Rectal smooth muscle tissue (tissue), 1 donor: Measurements from ENCODE around the gene IGHMBP2.
"Not testable (repeated sequence)": the region's sequence is repeated elsewhere in the genome, so short reads cannot be mapped to it uniquely, and the experiment has no call there.

ENCODE experiments used
- H3K27ac ChIP-seq: one replicate; pipeline ENCODE4 v1.7.0; 2013; ENCODE audit warnings: low read depth, low read length, inconsistent platforms
- H3K27me3 ChIP-seq: one replicate; pipeline ENCODE4 v1.7.0; 2013; ENCODE audit warnings: low read length; ENCODE audit not compliant: control insufficient read depth, insufficient read depth
- H3K36me3 ChIP-seq: one replicate; pipeline ENCODE4 v1.7.0; 2013; ENCODE audit warnings: low read length; ENCODE audit not compliant: control insufficient read depth, insufficient read depth
- H3K4me1 ChIP-seq: one replicate; pipeline ENCODE4 v1.7.0; 2013; ENCODE audit warnings: low read length; ENCODE audit not compliant: control insufficient read depth, insufficient read depth
- H3K4me3 ChIP-seq: one replicate; pipeline ENCODE4 v1.7.0; 2013; ENCODE audit warnings: low read length
- H3K9ac ChIP-seq: one replicate; pipeline ENCODE4 v1.7.0; 2013; ENCODE audit warnings: low read length

IGHMBP2 gene

DNA sequence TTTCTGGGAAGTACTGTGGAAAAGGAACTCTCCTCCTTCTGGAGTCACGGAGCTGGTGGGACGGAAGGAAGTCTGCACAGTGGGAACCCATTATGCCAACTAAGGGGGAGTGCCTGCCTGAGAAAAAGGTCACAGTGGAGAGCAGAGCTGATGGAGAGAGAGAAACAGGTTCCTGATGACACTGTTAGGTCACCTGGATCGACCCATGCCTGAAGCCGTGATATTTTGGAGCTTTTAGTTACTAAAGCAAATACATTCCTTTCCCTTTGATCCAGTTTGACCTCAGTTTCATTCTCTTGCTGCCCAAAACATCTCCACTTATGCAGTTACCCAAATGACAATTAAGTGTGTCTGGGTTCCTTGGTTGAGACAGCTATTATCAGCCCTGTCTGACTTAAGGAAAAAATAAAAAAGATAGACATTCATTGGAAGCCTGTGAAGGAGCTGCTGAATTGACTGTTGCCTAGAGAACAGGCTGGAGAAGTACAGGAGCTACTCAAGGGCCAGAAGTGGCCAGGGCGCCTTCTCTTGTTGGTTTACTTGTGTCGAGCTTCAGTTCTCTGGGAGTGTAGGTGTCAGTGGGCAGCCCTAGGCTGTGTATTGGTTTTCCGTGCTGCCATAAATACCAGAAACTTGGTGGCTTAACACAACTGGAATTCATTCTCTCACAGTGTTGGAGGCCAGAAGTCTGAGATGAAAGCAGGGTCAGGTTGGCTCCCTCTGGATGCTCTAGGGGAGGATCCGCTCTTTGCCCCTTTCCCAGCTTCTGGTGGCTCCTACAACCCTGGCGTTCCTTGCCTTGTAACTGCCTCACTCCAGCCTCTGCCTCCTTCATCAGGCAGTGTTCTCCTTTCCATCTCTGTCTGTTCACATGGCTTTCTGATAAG, 63.4 kb downstream of the IGHMBP2 start:
- Histone ChIP-seq H3K27ac (no peak overlapping the region), H3K36me3 (no peaks in the 10 kb centered on the region), H3K9ac (no peak overlapping the region), H3K4me1 (no peaks in the 10 kb centered on the region), H3K4me3 (no peak overlapping the region), H3K27me3 (no peaks in the 10 kb centered on the region)

DNA sequence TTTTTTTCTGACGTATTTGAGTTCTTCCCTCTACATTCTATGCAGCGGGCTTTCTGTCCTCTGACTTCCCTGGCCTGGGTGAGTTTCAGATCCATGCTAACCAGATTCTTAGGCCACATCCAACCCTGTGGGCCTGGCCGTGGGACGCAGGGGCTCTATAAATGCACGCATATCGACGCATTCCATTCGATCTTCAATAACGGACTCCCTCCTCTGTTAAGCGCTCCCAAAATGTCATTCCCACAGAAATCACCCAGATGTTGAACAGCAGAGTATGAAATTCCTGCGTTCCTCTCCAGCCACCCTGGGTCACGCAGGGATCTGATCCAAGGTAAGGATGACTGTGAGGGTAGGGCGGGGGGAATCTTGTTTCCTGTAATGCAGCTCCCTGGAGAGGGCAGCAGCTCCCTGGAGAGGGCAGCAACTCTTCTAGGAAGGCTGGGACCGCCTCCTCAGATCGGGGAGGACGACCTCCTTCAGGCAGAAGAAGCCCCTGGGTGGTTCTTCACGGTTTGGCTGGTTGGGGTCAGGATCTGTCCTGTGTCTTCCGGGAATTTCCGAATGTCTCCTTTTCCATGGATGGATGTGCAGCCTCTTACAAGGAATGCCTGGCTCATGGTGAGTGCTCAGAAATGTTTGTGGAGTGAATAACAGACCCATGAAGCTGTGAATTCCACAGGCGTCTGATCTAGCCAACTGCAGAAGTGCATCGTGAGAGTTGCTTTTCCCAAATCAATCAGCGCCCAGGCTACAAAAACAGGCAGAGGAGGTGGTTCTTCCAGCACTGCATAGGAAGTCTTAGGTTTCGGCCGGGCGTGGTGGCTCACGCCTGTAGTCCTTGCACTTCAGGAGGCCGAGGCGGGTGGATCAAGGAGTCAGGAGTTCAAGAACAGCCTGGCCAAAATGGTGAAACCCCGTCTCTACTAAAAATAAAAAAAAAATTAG, 64.9 kb downstream of the IGHMBP2 start:
- Histone ChIP-seq H3K36me3 (no peaks in the 10 kb centered on the region), H3K9ac (no peak overlapping the region), H3K4me1 (peaks cover 5% of the 10 kb centered on the region), H3K27me3 (no peaks in the 10 kb centered on the region), H3K27ac (peak overlapping the region; percentile 18), H3K4me3 (no peak overlapping the region)

DNA sequence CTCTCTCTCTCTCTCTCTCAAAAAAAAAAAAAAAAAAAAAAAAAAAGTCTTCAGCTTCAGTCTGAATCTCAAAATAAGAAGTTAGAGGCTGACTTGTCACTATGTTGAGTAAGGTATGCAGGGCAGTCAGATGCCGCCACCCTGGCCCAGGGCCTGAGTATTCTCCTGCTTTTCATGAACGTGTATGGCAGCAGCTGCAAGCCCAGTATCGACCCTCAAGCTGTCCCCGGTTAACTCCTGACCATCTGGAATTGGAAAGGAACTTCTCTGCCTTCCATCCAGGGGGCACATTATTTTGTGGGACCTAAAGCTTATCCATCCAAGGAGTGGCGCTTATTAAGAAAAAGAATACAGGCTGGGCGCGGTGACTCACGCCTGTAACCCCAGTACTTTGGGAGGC, 65.7 kb downstream of the IGHMBP2 start:
- Histone ChIP-seq H3K4me3 (no peak overlapping the region), H3K9ac (no peak overlapping the region), H3K36me3 (no peaks in the 10 kb centered on the region), H3K27ac (no peak overlapping the region), H3K4me1 (peaks cover 7% of the 10 kb centered on the region), H3K27me3 (no peaks in the 10 kb centered on the region)

DNA sequence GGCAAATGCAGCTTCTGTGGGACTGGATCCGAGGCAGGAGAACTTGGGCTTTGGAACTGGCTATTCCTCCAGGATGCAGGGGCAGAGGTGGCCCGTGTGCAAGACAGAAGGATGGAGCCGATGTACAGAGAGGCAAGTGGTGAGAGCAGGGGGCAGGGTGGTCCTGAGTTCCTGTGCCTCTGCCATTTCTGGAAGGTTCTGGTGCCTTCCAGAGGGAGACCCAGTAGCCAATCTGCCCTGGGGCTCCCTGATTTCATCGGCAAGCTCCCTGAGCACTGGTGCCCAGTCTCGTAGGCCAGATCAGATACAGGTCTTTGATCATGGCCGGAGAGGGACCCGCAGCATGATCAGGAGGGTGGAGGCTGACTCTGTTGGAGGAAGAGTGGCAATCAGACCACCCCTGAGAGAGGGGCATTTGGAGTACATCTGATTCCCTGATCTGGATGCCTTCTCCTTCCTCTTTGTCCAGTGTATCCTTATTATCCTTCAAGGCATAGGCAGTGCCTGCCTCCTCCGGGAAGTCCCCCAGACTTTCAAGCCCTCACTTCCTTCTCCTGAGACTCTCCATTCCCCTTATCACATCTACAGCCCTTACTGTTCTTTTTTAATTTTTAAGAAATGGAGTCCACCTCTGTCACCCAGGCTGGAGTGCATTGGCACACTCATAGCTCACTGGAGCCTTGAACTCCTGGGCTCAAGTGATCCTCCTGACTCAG, 67.4 kb downstream of the IGHMBP2 start:
- H3K4me1 ChIP-seq = peaks cover 7% of the 10 kb centered on the region
- H3K27ac ChIP-seq = no peak overlapping the region
- no peaks in the 10 kb centered on the region for H3K27me3 ChIP-seq
- H3K4me3 ChIP-seq = no peak overlapping the region
- H3K9ac ChIP-seq = no peak overlapping the region
- no peaks in the 10 kb centered on the region for H3K36me3 ChIP-seq

DNA sequence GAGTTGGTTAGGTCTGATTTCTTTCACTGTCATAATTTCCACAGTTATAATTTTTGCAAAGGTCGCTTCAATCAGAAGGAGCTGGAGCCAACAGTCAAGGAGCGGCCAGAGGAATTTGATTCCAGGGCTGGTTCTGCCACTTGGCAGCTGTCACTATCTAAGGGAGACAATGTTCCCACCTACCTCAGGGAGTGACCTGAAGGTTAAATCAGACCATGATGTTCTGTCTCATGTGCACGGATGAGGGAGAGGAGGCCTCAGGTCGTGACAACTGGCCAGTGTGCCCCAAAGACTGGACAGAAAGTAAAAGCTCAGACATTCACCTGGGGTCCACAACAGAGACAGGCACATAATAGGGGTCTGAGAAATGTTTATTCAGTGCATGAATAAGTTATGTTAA, 69.5 kb downstream of the IGHMBP2 start:
- Histone ChIP-seq H3K4me1 (peaks cover 7% of the 10 kb centered on the region), H3K36me3 (no peaks in the 10 kb centered on the region), H3K4me3 (no peak overlapping the region), H3K27me3 (no peaks in the 10 kb centered on the region), H3K27ac (no peak overlapping the region), H3K9ac (no peak overlapping the region)

DNA sequence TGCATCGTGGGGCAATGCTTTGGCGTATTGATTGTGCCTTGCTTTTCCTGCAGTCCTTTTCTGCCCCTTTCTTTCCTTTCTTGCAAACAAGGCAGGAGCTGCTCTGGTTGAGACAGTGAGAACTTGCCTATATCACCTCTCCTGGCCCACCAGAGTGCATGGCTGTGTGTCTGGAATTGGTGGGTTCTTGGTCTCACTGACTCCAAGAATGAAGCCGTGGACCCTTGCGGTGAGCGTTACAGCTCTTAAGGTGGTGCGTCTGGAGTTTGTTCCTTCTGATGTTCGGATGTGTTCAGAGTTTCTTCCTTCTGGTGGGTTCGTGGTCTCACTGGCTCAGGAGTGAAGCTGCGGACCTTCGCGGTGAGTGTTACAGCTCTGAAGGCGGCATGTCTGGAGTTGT, 70.0 kb downstream of the IGHMBP2 start:
- not testable (repeated sequence) for H3K27me3 ChIP-seq, H3K4me3 ChIP-seq, H3K36me3 ChIP-seq, H3K4me1 ChIP-seq, H3K9ac ChIP-seq, H3K27ac ChIP-seq

DNA sequence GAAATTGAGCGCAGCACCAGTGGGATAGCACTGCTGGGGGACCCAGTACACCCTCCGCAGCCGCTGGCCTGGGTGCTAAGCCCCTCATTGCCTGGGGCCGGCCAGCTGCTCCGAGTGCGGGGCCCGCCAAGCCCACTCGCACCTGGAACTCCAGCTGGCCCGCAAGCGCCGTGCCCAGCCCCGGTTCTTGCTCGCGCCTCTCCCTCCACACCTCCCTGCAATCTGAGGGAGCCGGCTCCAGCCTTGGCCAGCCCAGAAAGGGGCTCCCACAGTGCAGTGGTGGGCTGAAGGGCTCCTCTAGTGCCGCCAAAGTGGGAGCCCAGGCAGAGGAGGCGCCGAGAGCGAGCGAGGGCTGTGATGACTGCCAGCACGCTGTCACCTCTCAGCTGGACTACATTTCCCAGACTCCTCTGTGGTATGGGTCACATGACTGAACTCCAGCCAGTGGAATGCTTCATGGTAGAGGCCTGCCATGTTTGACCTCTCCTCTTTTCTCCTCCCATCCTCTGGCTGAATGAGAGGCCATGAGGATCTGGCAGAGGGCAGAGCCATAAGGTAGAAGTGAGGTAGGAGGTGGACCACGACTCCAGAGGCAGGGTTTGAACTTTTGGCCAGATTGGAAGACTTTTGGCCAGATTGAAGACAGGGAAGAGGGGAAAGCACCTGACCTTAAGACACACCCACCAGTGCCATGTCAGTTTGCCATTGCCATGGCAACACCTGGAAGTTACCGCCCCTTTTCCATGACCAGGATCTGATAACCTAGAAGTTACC, 70.9 kb downstream of the IGHMBP2 start:
- peaks cover 7% of the 10 kb centered on the region for H3K4me1 ChIP-seq
- H3K36me3 ChIP-seq = no peaks in the 10 kb centered on the region
- no peak overlapping the region for H3K4me3 ChIP-seq
- no peak overlapping the region for H3K9ac ChIP-seq
- H3K27ac ChIP-seq = no peak overlapping the region
- H3K27me3 ChIP-seq = no peaks in the 10 kb centered on the region

DNA sequence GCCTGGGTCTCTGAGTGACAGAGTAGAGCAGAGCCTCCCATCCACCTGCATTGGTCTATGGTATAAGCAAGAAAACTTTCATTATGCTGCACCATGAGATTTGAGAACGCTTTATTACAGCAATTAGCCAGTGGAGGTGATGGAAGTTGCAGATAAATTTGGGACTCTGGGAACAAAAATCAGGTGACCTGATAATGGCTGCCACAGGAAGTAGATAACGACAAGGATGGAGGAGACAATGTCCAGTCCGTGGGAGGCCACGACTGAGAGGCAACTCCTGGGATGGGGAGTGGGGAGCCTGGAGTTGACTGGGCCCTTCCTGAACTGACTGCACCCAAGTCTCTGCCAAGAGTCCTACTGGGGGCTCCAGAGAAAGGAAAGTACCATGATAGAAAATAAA, 72.4 kb downstream of the IGHMBP2 start:
- no peak overlapping the region for H3K27ac ChIP-seq
- H3K9ac ChIP-seq = no peak overlapping the region
- H3K4me1 ChIP-seq = peaks cover 7% of the 10 kb centered on the region
- no peak overlapping the region for H3K4me3 ChIP-seq
- H3K27me3 ChIP-seq = no peaks in the 10 kb centered on the region
- H3K36me3 ChIP-seq = no peaks in the 10 kb centered on the region

DNA sequence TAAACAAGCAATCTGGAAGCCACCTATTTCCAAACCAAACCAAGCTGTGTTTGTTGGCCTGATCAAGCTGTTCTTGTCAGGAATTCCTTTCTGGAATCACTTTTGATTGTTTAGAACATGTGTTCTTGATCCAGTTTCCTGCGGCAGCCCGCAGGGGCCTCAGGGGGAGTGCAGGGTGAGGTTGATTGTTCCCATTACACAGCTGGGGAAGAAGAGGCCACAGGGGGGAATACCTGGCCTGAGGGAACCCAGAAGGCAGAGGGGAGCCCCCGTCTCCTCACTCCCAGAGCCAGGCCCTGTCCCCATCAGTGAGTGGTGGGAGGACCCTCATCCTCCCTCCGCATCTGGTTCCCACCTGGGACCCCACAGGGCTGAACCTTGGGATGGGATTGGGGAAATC, 72.9 kb downstream of the IGHMBP2 start:
- H3K4me1 ChIP-seq = peaks cover 7% of the 10 kb centered on the region
- no peak overlapping the region for H3K27ac ChIP-seq
- no peak overlapping the region for H3K9ac ChIP-seq
- H3K36me3 ChIP-seq = no peaks in the 10 kb centered on the region
- H3K4me3 ChIP-seq = no peak overlapping the region
- H3K27me3 ChIP-seq = no peaks in the 10 kb centered on the region

DNA sequence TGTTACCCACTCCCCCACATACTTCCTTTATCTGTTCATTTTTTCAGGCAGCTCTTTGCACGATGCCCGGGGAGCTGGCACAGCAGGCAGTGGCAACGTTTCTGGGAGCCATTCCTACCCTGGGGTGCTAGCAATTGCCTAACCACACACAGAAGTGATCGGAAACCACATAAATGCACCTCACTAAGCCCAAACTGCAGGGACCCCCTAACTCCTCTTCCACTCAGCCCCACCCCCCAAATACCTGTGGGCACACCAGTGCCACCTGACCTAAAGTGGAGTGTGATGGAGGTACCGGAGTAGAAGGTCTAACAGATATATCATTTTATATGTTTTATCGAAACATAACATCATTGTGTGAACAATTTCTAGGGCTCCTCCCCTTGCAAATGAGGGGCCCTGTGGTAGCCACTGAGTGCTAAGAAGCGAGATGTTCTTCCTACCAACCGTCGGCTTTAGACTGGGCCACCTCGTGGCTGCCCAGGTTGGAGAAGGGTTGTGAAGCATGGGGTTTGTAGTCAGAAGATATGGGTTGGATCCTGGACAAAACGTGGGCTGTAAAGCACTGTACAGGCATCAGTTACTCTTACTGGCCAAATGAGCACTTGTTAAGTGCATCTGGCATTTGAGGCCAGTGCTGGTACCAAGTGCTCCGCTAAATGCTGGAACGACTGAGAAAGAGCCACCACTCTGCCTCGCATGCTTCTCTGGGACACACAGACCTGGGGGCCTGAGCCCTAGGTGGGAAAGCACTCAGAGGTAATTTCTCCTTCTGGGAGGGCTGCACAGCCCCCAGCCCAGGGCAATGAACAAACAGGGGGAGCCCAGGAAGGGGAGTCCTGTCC, 74.3 kb downstream of the IGHMBP2 start:
- Histone ChIP-seq H3K9ac (no peak overlapping the region), H3K4me1 (peaks cover 7% of the 10 kb centered on the region), H3K36me3 (no peaks in the 10 kb centered on the region), H3K4me3 (no peak overlapping the region), H3K27me3 (no peaks in the 10 kb centered on the region), H3K27ac (no peak overlapping the region)

- H3K36me3 ChIP-seq = no peaks in the 10 kb centered on the region
- H3K9ac ChIP-seq = no peak overlapping the region
- H3K4me1 ChIP-seq = peaks cover 2% of the 10 kb centered on the region
- no peaks in the 10 kb centered on the region for H3K27me3 ChIP-seq
- no peak overlapping the region for H3K27ac ChIP-seq
- no peak overlapping the region for H3K4me3 ChIP-seq
Observed at GRCh38 chr11:68978626-68978930, 74.9 kb downstream of the IGHMBP2 start.
